GM12878 (cell line): ENCODE measurements around the gene IFIT3. TPM values are rescaled to one million over a fixed set of nuclear protein-coding genes. Genes with fewer than 3 reads are reported as not detected.
A peak's percentile ranks its signal among the peaks of the same experiment; 100 is the strongest.
"Not testable (repeated sequence)": the region's sequence is repeated elsewhere in the genome, so short reads cannot be mapped to it uniquely, and the experiment has no call there.

Experiments used
- ATAC-seq: fragments of 200-7000 bp; cut with Tn5 transposase; 3 replicates; pipeline ENCODE4 v1.9.1; 2020; ENCODE audit warnings: mild to moderate bottlenecking, moderate library complexity
- BruUV-seq: library from RNA; stranded (reverse); fragments of 400-500 nt; replicated peaks from 2 replicates; lab custom pipeline; 2021; lab: Mats Ljungman, UMichigan
- CTCF ChIA-PET: fragments of 300-600 bp; sonication (Branson Sonifier 250); formaldehyde crosslinking; extraction: SDS; loops from one replicate; lab custom pipeline; 2021; ENCODE audit warnings: inconsistent platforms; lab: Yijun Ruan, JAX
- POLR2A ChIA-PET: fragments of 350-600 bp; formaldehyde crosslinking; extraction: SDS; loops from one replicate; lab custom pipeline; 2021; ENCODE audit warnings: inconsistent platforms; lab: Charles Lee
- RAD21 ChIA-PET: fragments of 300-600 bp; sonication (Branson Sonifier 250); formaldehyde crosslinking; loops from one replicate; lab custom pipeline; 2023; ENCODE audit warnings: antibody characterized with exemption; ENCODE audit not compliant: unreplicated experiment; lab: Charles Lee
- SMC1A ChIA-PET: fragments of 300-600 bp; sonication (Branson Sonifier 250); formaldehyde crosslinking; loops from one replicate; lab custom pipeline; 2023; ENCODE audit not compliant: unreplicated experiment, uncharacterized antibody; lab: Charles Lee
- DNase-seq: peaks from one replicate; pipeline ENCODE4 v3.0.0-alpha.2; 2011; ENCODE audit warnings: low read depth, low spot score
- FAIRE-seq: peaks from 3 replicates; lab custom pipeline; 2011; peaks lifted over from hg19 to GRCh38; lab: Jason Lieb, UNC
- H2AFZ ChIP-seq: 2 replicates; pipeline ENCODE4 v1.6.0; 2011; ENCODE audit warnings: low read depth, low read length, control low read depth; ENCODE audit not compliant: control insufficient read depth
- H3K27ac ChIP-seq: 2 replicates; pipeline ENCODE4 v1.5.1; 2011; ENCODE audit warnings: control low read depth; ENCODE audit not compliant: control insufficient read depth, insufficient read depth
- H3K27me3 ChIP-seq, 2 experiments: replicated peaks in 1 of 2; 2 replicates each; pipeline versions ENCODE4 v1.6.0 to v1.6.1; 2011; ENCODE audit warnings: low read length in 1 of 2; ENCODE audit not compliant: control insufficient read depth in 2 of 2, insufficient read depth in 2 of 2
- H3K36me3 ChIP-seq, 2 experiments: 2 replicates each; pipeline ENCODE4 v1.5.1; 2011; ENCODE audit warnings: low read length in 1 of 2; ENCODE audit not compliant: control insufficient read depth in 2 of 2, insufficient read depth in 2 of 2
- H3K4me1 ChIP-seq: 2 replicates; pipeline ENCODE4 v1.6.1; 2011; ENCODE audit warnings: mild to moderate bottlenecking, low read length, moderate library complexity, mixed read lengths; ENCODE audit not compliant: control insufficient read depth, insufficient read depth
- H3K4me2 ChIP-seq: 2 replicates; pipeline ENCODE4 v1.6.0; 2011; ENCODE audit warnings: control low read depth; ENCODE audit not compliant: control insufficient read depth, insufficient read depth
- H3K4me3 ChIP-seq: fragments of 200-600 bp; sonication (generic); 2 replicates; pipeline ENCODE4 v1.5.1; 2016
- H3K79me2 ChIP-seq: 2 replicates; pipeline ENCODE4 v1.6.0; 2011; ENCODE audit warnings: low read length; ENCODE audit not compliant: control insufficient read depth, insufficient read depth
- H3K9ac ChIP-seq: 2 replicates; pipeline ENCODE4 v1.8.0; 2011; ENCODE audit warnings: low read length, control low read depth, mixed read lengths; ENCODE audit not compliant: control insufficient read depth, insufficient read depth
- H3K9me3 ChIP-seq: replicated peaks from 3 replicates; pipeline ENCODE4 v1.5.1; 2011; ENCODE audit warnings: mild to moderate bottlenecking, low read length; ENCODE audit not compliant: control insufficient read depth, insufficient read depth
- H4K20me1 ChIP-seq: 2 replicates; pipeline ENCODE4 v1.6.0; 2011; ENCODE audit not compliant: control insufficient read depth, insufficient read depth
- ATF7 ChIP-seq: fragments of 450-650 bp; IDR thresholded peaks from 2 replicates; pipeline ENCODE4 v1.6.1; 2016; ENCODE audit warnings: low read depth, mild to moderate bottlenecking
- CBFB ChIP-seq: IDR thresholded peaks from 2 replicates; pipeline ENCODE4 v1.6.1; 2016; ENCODE audit warnings: antibody characterized with exemption, low read depth
- CEBPB ChIP-seq, 2 experiments: fragments of 150-350 bp in 1 of 2; IDR thresholded peaks; 2 replicates each; pipeline ENCODE4 v1.6.1; 2012 to 2014; ENCODE audit warnings: low read depth in 2 of 2, low read length in 2 of 2, borderline replicate concordance in 1 of 2, inconsistent platforms in 1 of 2
- ETV6 ChIP-seq, 2 experiments: fragments of 450-650 bp in 1 of 2; IDR thresholded peaks in 1 of 2; conservative IDR thresholded peaks in 1 of 2; 2 replicates each; pipeline ENCODE4 v1.6.1; 2014; ENCODE audit warnings: antibody characterized with exemption in 1 of 2, borderline replicate concordance in 1 of 2, low read depth in 1 of 2, mild to moderate bottlenecking in 1 of 2, moderate library complexity in 1 of 2
- MEF2B ChIP-seq: fragments of 450-650 bp; IDR thresholded peaks from 2 replicates; pipeline ENCODE4 v1.6.1; 2018; ENCODE audit warnings: mild to moderate bottlenecking, moderate library complexity; ENCODE audit not compliant: partially characterized antibody, poor library complexity, severe bottlenecking
- NR2C1 ChIP-seq: fragments of 450-650 bp; IDR thresholded peaks from 2 replicates; pipeline ENCODE4 v1.6.1; 2017; ENCODE audit warnings: antibody characterized with exemption, mild to moderate bottlenecking, moderate library complexity
- PML ChIP-seq: IDR thresholded peaks from 2 replicates; pipeline ENCODE4 v1.6.1; 2012; ENCODE audit warnings: low read length, inconsistent platforms
- ZNF274 ChIP-seq: IDR thresholded peaks from one replicate; pipeline ENCODE4 v1.8.0; 2011; ENCODE audit not compliant: insufficient read length, insufficient read depth
- WGBS: methylation state at CpG from one replicate; pipeline ENCODE4 v1.1.6; 2016; ENCODE audit warnings: low lambda C conversion rate; ENCODE audit not compliant: insufficient replicate concordance, insufficient coverage; ENCODE audit errors: missing lambda C conversion rate; 5-methylcytosine and 5-hydroxymethylcytosine counted together
- in situ Hi-C: fragments of 300-500 bp; cut with MboI; formaldehyde crosslinking; loops from 9 replicates; pipeline ENCODE4 v1.14.3; 2018; ENCODE audit warnings: mixed read lengths
- intact Hi-C: fragments of 100-400 bp; cut with micrococcal nuclease; formaldehyde crosslinking; loops from one replicate; pipeline ENCODE4 v1.14.2; 2022; ENCODE audit not compliant: unreplicated experiment
- polyA plus RNA-seq, 11 experiments: library from polyadenylated mRNA; depleted of rRNA in 4 of 11; unstranded in 6 of 11; stranded (reverse) in 5 of 11; fragments of >200 nt; fragmentation: Nextera tagmentation in 4 of 11; fragmentation: Illumina TruSeq in 1 of 11; extraction: Ambion mirVana in 4 of 11; extraction: Trizol in 1 of 11; gene quantifications; 1 replicate in 1 of 11; 2 replicates in 10 of 11; pipeline versions ENCODE4 v1.2.1 to v1.2.3, GENCODE V29; 2011 to 2016; ENCODE audit warnings: inconsistent platforms in 2 of 11, missing spikeins in 2 of 11, low read depth in 1 of 11
- total RNA-seq, 4 experiments: library from RNA; depleted of rRNA in 3 of 4; stranded (reverse); fragments of >200 nt in 3 of 4; fragmentation: Illumina TruSeq in 1 of 4; extraction: Trizol in 1 of 4; gene quantifications; 2 replicates each; pipeline versions ENCODE4 v1.2.1 to v1.2.3, GENCODE V29; 2013 to 2021

IFIT3 gene
- total and polyA plus RNA-seq, 10 of the 15 experiments (the other 5 are each of a cell fraction or from before 2014, with no cell fraction given) = 27.0 to 70.2 (median 51.1) TPM

- Histone ChIP-seq H3K27ac (no peak overlapping the region), H3K9me3 (no peaks in the 10 kb centered on the region), H3K79me2 (no peaks in the 10 kb centered on the region), H3K4me2 (no peak overlapping the region; the same call in 1 of the 2 replicates), H3K4me1 (peaks cover 45% of the 10 kb centered on the region), H3K9ac (no peak overlapping the region), H3K36me3 (no peaks in the 10 kb centered on the region), H3K27me3 (no peaks in the 10 kb centered on the region), H4K20me1 (no peaks in the 10 kb centered on the region), H2AFZ (no peak overlapping the region), H3K4me3 (no peak overlapping the region)
- TF ChIP-seq CBFB = no peak
- no peak for TF ChIP-seq CEBPB (IDR thresholded peaks at IDR 0.05; ENCODE audit: borderline replicate concordance in 1 of 2, low read depth in 2 of 2, low read length in 2 of 2)
- no peak for TF ChIP-seq NR2C1
- no peak for TF ChIP-seq ZNF274
- intact Hi-C loops (no loop called here), in situ Hi-C loops (no loop called here)
- no peak for ATAC-seq
- WGBS = 78% methylated on average over 2 of the region's 2 CpGs
- ChIA-PET POLR2A (interaction anchor here (0.6 kb wide), 1 partner anchor 9 kb away, joined by 3 read pairs; no protein-coding TSS in a partner anchor), RAD21 (interaction anchor here (4.1 kb wide), 1 partner anchor 20 kb away, joined by 23 read pairs; no protein-coding TSS in a partner anchor), CTCF (interaction anchor here (4.5 kb wide), 1 partner anchor 20 kb away, joined by 39 read pairs; no protein-coding TSS in a partner anchor), SMC1A (interaction anchor here (1.0 to 8.3 kb wide), 5 partner anchors 11 to 54 kb away, joined by 3 to 97 read pairs (median 5); no protein-coding TSS in a partner anchor)
- no TSS peak for BruUV-seq
- DNase-seq = no peak
- FAIRE-seq = no peak
Observed at GRCh38 chr10:89348975-89349374, 21.2 kb downstream of the IFIT3 start.

- H3K36me3 ChIP-seq, H2AFZ ChIP-seq, DNase-seq, BruUV-seq, H4K20me1 ChIP-seq, FAIRE-seq, H3K27me3 ChIP-seq, H3K79me2 ChIP-seq, H3K9me3 ChIP-seq, in situ Hi-C loops: not testable (repeated sequence)
- ATAC-seq = peak; percentile 56
- peak overlapping the region; percentile 32 for H3K9ac ChIP-seq
- ChIA-PET CTCF (interaction anchor here (1.1 to 3.5 kb wide), 4 partner anchors 11 to 68 kb away, joined by 3 to 34 read pairs (median 6); no protein-coding TSS in a partner anchor), SMC1A (interaction anchor here (1.4 to 8.3 kb wide), 5 partner anchors 12 to 133 kb away, joined by 4 to 97 read pairs (median 5); no protein-coding TSS in a partner anchor), POLR2A (interaction anchor here (1.4 kb wide), 1 partner anchor 9 kb away, joined by 5 read pairs; no protein-coding TSS in a partner anchor), RAD21 (interaction anchor here (0.6 to 3.1 kb wide), 6 partner anchors 13 to 67 kb away, joined by 3 to 38 read pairs (median 4); partner anchors contain the start of gene IFIT2)
- H3K27ac ChIP-seq = peak overlapping the region; percentile 73
- H3K4me3 ChIP-seq = peak overlapping the region; percentile 42
- TF ChIP-seq ETV6 (conservative IDR thresholded peaks at IDR 0.05 in 1 of 2, IDR thresholded peaks at IDR 0.05 in 1 of 2; ENCODE audit: borderline replicate concordance in 1 of 2, low read depth in 1 of 2) (0 out of 4 replicates have a peak, but pooled peaks of 1 of the 2 experiments have one; percentile 9), PML (peak; percentile 15; the same call in 1 of the 2 replicates), ATF7 (0 out of 2 replicates have a peak, but pooled peaks have one; percentile 36), MEF2B (peak; percentile 5)
- H3K4me1 ChIP-seq = peaks cover 45% of the 10 kb centered on the region
- WGBS = 19% methylated on average over 7 of the region's 7 CpGs
- intact Hi-C loops = loop anchor here (1.0 kb wide), 1 partner anchor 19 kb away; no protein-coding TSS in a partner anchor
- H3K4me2 ChIP-seq = peak overlapping the region; percentile 81
Observed at GRCh38 chr10:89350631-89351315, 23.0 kb downstream of the IFIT3 start.
